ENCODE results near the gene IFITM10.
"Not testable (repeated sequence)": the region's sequence is repeated elsewhere in the genome, so short reads cannot be mapped to it uniquely, and the experiment has no call there.

The IFITM10 gene

GRCh38 chr11:1691026-1691877 lies 59.1 kb downstream of the IFITM10 start:
- DNase-seq (ENCODE audit: low spot score), result no peak

- DNase-seq (ENCODE audit: low spot score), result no peak
Observed at GRCh38 chr11:1690167-1691025, 60.0 kb downstream of the IFITM10 start.

GRCh38 chr11:1689250-1690166 lies 60.9 kb downstream of the IFITM10 start:
- DNase-seq (ENCODE audit: low spot score), result not testable (repeated sequence)

GRCh38 chr11:1688336-1688947 lies 62.0 kb downstream of the IFITM10 start:
- not testable (repeated sequence) for DNase-seq (ENCODE audit: low spot score)

- not testable (repeated sequence) for DNase-seq (ENCODE audit: low spot score)
Observed at GRCh38 chr11:1686220-1686619, 64.2 kb downstream of the IFITM10 start.

- DNase-seq (ENCODE audit: low spot score), result not testable (repeated sequence)
Observed at GRCh38 chr11:1684886-1685874, 65.2 kb downstream of the IFITM10 start.

GRCh38 chr11:1683904-1684572 lies 66.4 kb downstream of the IFITM10 start:
- not testable (repeated sequence) for DNase-seq (ENCODE audit: low spot score)

GRCh38 chr11:1683216-1683615 lies 67.2 kb downstream of the IFITM10 start:
- not testable (repeated sequence) for DNase-seq (ENCODE audit: low spot score)

Data from AG08396 (cell line).